ENCODE measurements around the gene RELB.

Gene RELB

DNA sequence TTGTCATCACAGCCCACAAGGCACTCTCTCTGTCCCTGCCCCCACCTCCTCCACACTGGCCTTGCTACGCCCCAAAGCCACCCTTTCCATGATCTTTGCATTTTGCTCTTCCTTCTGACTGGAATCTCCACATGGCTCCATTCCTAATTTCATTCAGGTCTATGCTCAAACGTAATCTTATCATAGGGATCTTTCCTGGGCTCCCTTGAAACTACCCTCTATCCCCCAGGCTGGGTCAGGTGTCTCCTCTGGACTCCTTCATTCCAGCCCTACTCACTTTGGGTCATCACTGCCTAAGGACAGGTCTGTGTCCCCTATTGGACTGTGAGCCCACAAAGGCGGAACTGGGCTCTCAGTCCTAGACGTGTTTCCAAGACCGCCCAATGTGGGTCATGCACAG lies 80.9 kb downstream of the RELB start:
- H3K4me3 Mint-ChIP-seq = peak overlapping the region; percentile 4
- no peak for DNase-seq
- H3K27ac Mint-ChIP-seq = peak overlapping the region; percentile 51
- CTCF ChIA-PET = no interaction called here
- peaks cover 58% of the 10 kb centered on the region for H3K4me1 Mint-ChIP-seq
- H3K36me3 Mint-ChIP-seq = peaks cover 24% of the 10 kb centered on the region
- no peaks in the 10 kb centered on the region for H3K9me3 Mint-ChIP-seq
- no peaks in the 10 kb centered on the region for H3K27me3 Mint-ChIP-seq

- CTCF ChIA-PET = no interaction called here
- peaks cover 3% of the 10 kb centered on the region for H3K9me3 Mint-ChIP-seq
- peak overlapping the region; percentile 72 for H3K27ac Mint-ChIP-seq
- H3K27me3 Mint-ChIP-seq = no peaks in the 10 kb centered on the region
- H3K4me1 Mint-ChIP-seq = peaks cover 49% of the 10 kb centered on the region
- no peak for DNase-seq
- peaks cover 40% of the 10 kb centered on the region for H3K36me3 Mint-ChIP-seq
- H3K4me3 Mint-ChIP-seq = no peak overlapping the region
These were observed 85.2 kb downstream of the RELB start for GRCh38 chr19:45086480-45086879.

GRCh38 chr19:45087531-45087930 lies 86.3 kb downstream of the RELB start:
- DNase-seq = peak; percentile 73
- H3K9me3 Mint-ChIP-seq = peaks cover 3% of the 10 kb centered on the region
- H3K36me3 Mint-ChIP-seq = peaks cover 34% of the 10 kb centered on the region
- CTCF ChIA-PET = interaction anchor here (0.9 kb wide), 1 partner anchor 8 kb away, joined by 3 read pairs; the partner anchor contains the start of gene GEMIN7
- peak overlapping the region; percentile 92 for H3K27ac Mint-ChIP-seq
- peak overlapping the region; percentile 19 for H3K4me3 Mint-ChIP-seq
- no peaks in the 10 kb centered on the region for H3K27me3 Mint-ChIP-seq
- H3K4me1 Mint-ChIP-seq = peaks cover 47% of the 10 kb centered on the region
